Measurements from ENCODE around the gene PRDM5.

PRDM5 gene

GRCh38 chr4:120829113-120829831, 93.3 kb downstream of the PRDM5 start:
- H3K4me3 ChIP-seq (ENCODE audit: low read depth, low read length), result no peak overlapping the region
- TF ChIP-seq CTCF (conservative IDR thresholded peaks at IDR 0.05; ENCODE audit: low read depth, low read length), result no peak
- peak; percentile 72 for DNase-seq (ENCODE audit: low read depth)

GRCh38 chr4:120826853-120827252, 95.7 kb downstream of the PRDM5 start:
- no peak for TF ChIP-seq CTCF (conservative IDR thresholded peaks at IDR 0.05; ENCODE audit: low read depth, low read length)
- DNase-seq (ENCODE audit: low read depth), result no peak
- H3K4me3 ChIP-seq (ENCODE audit: low read depth, low read length), result no peak overlapping the region

- DNase-seq (ENCODE audit: low read depth), result no peak
- TF ChIP-seq CTCF (conservative IDR thresholded peaks at IDR 0.05; ENCODE audit: low read depth, low read length), result no peak
- no peak overlapping the region for H3K4me3 ChIP-seq (ENCODE audit: low read depth, low read length)
Observed at GRCh38 chr4:120826449-120826848, 96.1 kb downstream of the PRDM5 start.

- TF ChIP-seq CTCF (conservative IDR thresholded peaks at IDR 0.05; ENCODE audit: low read depth, low read length), result no peak
- no peak overlapping the region for H3K4me3 ChIP-seq (ENCODE audit: low read depth, low read length)
Observed at GRCh38 chr4:120824946-120825345, 97.6 kb downstream of the PRDM5 start.

GRCh38 chr4:120821977-120822376, 100.5 kb downstream of the PRDM5 start:
- no peak for TF ChIP-seq CTCF (conservative IDR thresholded peaks at IDR 0.05; ENCODE audit: low read depth, low read length)
- DNase-seq (ENCODE audit: low read depth), result no peak
- H3K4me3 ChIP-seq (ENCODE audit: low read depth, low read length), result no peak overlapping the region

More at GRCh38 chr4:120824946-120825345, 97.6 kb downstream of the PRDM5 start:
- no peak for DNase-seq (ENCODE audit: low read depth)

- no peak for DNase-seq (ENCODE audit: low read depth)
- H3K4me3 ChIP-seq (ENCODE audit: low read depth, low read length), result no peak overlapping the region
- no peak for TF ChIP-seq CTCF (conservative IDR thresholded peaks at IDR 0.05; ENCODE audit: low read depth, low read length)
Observed at GRCh38 chr4:120821029-120821428, 101.5 kb downstream of the PRDM5 start.

- TF ChIP-seq CTCF (conservative IDR thresholded peaks at IDR 0.05; ENCODE audit: low read depth, low read length), result no peak
- H3K4me3 ChIP-seq (ENCODE audit: low read depth, low read length), result no peak overlapping the region
- no peak for DNase-seq (ENCODE audit: low read depth)
Observed at GRCh38 chr4:120819805-120820437, 102.6 kb downstream of the PRDM5 start.
